ENCODE results near the gene KDM4E. TPM values are rescaled to one million over a fixed set of nuclear protein-coding genes. Genes with fewer than 3 reads are reported as not detected.

Gene KDM4E
- total RNA-seq, 2 donors from 2014 or later = not detected

- DNase-seq (peak; percentile 60 to 72 (median 70)), ATAC-seq (peak; percentile 67)
- no peaks in the 10 kb centered on the region for H3K36me3 ChIP-seq (replicated peaks in 1 of 2; ENCODE audit: insufficient read depth in 1 of 2, low read depth in 2 of 2)
- no peaks in the 10 kb centered on the region for H3K27me3 ChIP-seq
- intact Hi-C loops (cut with DNase I) = no loop called here
- H3K4me1 ChIP-seq = peaks cover 38% of the 10 kb centered on the region
- no peaks in the 10 kb centered on the region for H3K9me3 ChIP-seq
- H3K4me3 ChIP-seq = no peak overlapping the region
- TF ChIP-seq POLR2A (IDR thresholded peaks at IDR 0.05) = no peak
- no peak for TF ChIP-seq CTCF (IDR thresholded peaks at IDR 0.05)
- WGBS, 2 donors = 21% methylated on average over 8 of the region's 8 CpGs
- H3K27ac ChIP-seq = peak overlapping the region; percentile 17 to 68 (median 44)
Measured at GRCh38 chr11:95074792-95075563, 49.9 kb downstream of the KDM4E start.

GRCh38 chr11:95076416-95076815 is 51.4 kb downstream of the KDM4E start:
- peak; percentile 26 to 64 (median 46) for DNase-seq
- intact Hi-C loops (cut with DNase I) = no loop called here
- H3K4me3 ChIP-seq = no peak overlapping the region
- peak; percentile 85 for ATAC-seq
- peaks cover 32% of the 10 kb centered on the region for H3K4me1 ChIP-seq
- 3 to 4% methylated on average over 1 of the region's 1 CpG for WGBS, 2 donors
- no peaks in the 10 kb centered on the region for H3K9me3 ChIP-seq
- no peak for TF ChIP-seq POLR2A (IDR thresholded peaks at IDR 0.05)
- no peak for TF ChIP-seq CTCF (IDR thresholded peaks at IDR 0.05)
- peak overlapping the region in 3 of 4 donors; percentile 28 to 47 (median 32) for H3K27ac ChIP-seq
- H3K27me3 ChIP-seq = no peaks in the 10 kb centered on the region
- H3K36me3 ChIP-seq (replicated peaks in 1 of 2; ENCODE audit: insufficient read depth in 1 of 2, low read depth in 2 of 2) = no peaks in the 10 kb centered on the region

- H3K36me3 ChIP-seq (replicated peaks in 1 of 2; ENCODE audit: insufficient read depth in 1 of 2, low read depth in 2 of 2) = no peaks in the 10 kb centered on the region
- no peak overlapping the region for H3K4me3 ChIP-seq
- H3K4me1 ChIP-seq = peaks cover 32% of the 10 kb centered on the region
- H3K9me3 ChIP-seq = no peaks in the 10 kb centered on the region
- ATAC-seq (no peak), DNase-seq (no peak)
- peak overlapping the region in 2 of 4 donors; percentile 28 to 47 for H3K27ac ChIP-seq
- no peaks in the 10 kb centered on the region for H3K27me3 ChIP-seq
- no peak for TF ChIP-seq CTCF (IDR thresholded peaks at IDR 0.05)
- TF ChIP-seq POLR2A (IDR thresholded peaks at IDR 0.05) = no peak
- intact Hi-C loops (cut with DNase I) = no loop called here
Measured at GRCh38 chr11:95076981-95077380, 51.9 kb downstream of the KDM4E start.

Other genes with a start within 250 kb of the KDM4E start
- 10 to 100 TPM; 19.2 to 38.6 TPM for gene CWC15, start 51.7 kb upstream of the KDM4E start, total RNA-seq
- under 1 TPM in 1 of 2 donors, not detected in 1; 0.78 TPM for gene KDM4D, start 51.5 kb upstream of the KDM4E start, total RNA-seq
- not detected for gene KDM4F, start 24.2 kb downstream of the KDM4E start, total RNA-seq
- gene SRSF8, start 41.7 kb downstream of the KDM4E start, total RNA-seq = 10 to 100 TPM; 22.7 to 23.9 TPM
- gene ENDOD1, start 64.6 kb downstream of the KDM4E start, total RNA-seq = 10 to 100 TPM in 1 of 2 donors, 1 to 10 TPM in 1; 8.6 to 13.7 TPM
- 10 to 100 TPM in 1 of 2 donors, 1 to 10 TPM in 1; 9.6 to 11.4 TPM for gene SESN3, start 205.9 kb downstream of the KDM4E start, total RNA-seq

All from body of pancreas (tissue), 4 donors.